NCI-H226 (cell line): ENCODE data around the gene GNAT1.
"Not testable (repeated sequence)": the region's sequence is repeated elsewhere in the genome, so short reads cannot be mapped to it uniquely, and the experiment has no call there.

ENCODE experiments used
- DNase-seq: peaks from one replicate; pipeline ENCODE4 v3.0.0-alpha.2; 2015

The GNAT1 gene

DNA sequence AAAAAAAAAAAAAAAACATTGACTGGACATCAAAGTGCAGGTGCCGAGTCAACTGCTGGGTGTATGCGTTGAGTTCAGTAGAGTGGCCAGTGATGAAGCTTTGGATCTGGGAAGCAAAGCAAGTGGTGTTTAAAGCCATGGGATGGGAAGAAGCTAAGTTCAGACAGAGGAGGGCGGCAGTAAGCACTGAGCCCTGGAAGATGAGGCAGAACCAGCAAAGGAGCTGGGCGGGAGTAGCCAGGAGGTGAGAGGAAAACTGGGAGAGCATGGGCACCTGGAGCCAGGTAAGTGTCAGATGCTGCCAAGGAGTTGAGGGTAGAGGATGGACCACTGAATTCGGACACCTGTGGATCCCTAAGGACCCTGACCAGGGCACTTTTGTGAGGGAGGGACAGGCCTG, 33.2 kb downstream of the GNAT1 start:
- DNase-seq: no peak

DNA sequence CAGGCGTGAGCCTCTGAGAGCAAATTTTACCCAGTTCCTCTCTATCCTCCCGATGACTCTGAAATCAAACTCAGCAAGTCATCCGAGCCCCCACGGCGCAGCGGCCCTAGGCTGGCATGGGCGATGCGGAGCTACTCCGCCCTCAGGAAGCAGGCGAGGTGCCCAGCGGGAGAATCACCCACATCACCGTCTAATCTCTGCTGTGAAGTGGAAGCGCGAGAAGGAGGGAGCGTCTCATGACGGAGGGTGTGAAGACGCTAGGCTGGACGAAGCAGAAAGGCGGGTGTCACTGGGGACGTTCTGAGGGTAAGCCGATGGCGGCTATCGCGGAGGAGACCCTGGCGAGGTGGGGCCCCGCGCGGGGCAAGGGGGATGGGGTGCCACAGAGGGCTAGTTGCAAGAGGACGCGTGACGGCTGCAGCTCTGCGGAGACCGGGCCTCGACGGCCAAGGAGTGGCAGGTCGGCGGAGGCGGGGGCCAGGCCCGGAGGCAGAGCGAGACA, 35.5 kb downstream of the GNAT1 start:
- DNase-seq: peak; percentile 28

DNA sequence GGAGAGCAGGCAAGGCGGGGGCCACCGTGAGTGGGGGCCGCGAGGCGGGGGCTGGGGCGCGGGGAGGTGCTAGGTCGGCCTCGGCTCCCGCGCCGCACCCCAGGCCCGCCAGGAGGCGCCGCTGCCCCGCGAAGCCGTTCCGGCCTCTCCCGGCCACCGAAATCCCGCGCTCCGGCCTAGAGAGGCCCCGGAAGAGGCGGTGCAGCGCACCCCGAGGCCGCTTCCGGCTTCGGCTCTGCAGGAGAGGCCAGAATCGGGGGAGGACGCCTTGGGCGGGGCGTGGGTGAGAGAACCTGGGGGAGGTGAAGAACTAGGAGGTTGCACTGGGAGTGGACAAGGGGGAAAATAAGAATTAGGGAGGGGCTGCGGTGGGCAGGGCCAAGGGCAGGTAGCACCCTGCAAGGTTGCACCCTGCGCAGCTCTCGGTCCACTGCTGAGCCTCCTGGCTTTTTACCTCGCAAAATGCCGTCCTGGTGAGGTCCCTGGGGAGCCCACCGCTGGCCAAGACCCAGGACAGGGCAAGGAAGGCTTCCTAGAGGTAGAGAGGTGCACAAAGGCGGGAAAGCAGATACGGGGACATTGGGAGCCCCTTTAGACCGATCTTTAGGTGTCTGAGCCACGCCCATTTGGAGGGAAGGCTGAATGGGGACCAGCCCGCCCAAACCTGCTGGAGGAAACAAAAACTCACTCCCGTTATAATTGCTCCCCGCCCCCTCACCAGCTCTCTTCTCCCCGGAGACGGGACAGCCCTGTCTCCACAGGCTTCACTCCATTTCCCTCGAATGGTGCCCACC, 36.2 kb downstream of the GNAT1 start:
- peak; percentile 78 for DNase-seq

DNA sequence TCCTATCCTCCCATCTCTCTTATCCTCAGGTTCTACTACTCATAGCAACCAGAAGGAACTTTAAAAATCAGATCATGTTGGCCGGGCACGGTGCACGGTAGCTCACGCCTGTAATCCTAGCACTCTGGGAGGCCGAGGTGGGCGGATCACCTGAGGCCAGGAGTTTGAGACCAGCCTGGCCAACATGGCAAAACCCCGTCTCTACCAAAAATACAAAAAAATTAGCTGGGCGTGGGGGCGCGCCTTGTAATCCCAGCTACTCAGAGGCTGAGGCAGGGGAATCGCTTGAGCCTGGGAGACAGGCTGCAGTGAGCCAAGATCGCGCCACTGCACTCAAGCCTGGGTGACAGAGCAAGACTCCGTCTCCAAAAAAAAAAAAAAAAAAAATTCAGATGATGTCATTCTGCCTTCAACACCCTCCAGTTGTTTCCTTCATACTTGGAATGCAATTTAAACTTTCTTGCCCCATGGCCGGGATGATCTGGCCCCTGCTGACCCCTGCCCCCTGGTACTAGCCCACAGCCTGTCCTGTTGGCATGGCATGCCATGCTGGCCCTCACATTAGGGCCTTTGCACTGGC, 36.9 kb downstream of the GNAT1 start:
- not testable (repeated sequence) for DNase-seq

DNA sequence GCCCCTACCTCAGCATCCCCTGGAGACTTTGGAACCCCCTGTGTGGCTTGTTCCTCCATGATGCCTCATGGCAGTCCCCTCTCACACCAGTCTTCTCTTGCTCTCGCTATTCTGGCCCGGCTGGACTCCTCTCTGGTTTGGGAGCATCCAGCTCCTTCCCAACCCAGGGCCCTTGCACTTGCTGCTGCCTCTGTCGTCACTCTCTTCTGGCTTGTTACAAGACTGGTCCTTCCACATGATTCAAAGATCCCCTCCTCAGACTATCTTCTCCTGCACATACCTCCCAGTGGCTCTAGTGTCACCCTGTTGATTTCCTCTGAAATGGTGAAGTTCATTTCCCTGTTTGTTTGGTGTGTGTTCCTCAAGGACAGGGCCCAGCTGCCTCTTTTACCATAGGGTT, 38.1 kb downstream of the GNAT1 start:
- no peak for DNase-seq

DNA sequence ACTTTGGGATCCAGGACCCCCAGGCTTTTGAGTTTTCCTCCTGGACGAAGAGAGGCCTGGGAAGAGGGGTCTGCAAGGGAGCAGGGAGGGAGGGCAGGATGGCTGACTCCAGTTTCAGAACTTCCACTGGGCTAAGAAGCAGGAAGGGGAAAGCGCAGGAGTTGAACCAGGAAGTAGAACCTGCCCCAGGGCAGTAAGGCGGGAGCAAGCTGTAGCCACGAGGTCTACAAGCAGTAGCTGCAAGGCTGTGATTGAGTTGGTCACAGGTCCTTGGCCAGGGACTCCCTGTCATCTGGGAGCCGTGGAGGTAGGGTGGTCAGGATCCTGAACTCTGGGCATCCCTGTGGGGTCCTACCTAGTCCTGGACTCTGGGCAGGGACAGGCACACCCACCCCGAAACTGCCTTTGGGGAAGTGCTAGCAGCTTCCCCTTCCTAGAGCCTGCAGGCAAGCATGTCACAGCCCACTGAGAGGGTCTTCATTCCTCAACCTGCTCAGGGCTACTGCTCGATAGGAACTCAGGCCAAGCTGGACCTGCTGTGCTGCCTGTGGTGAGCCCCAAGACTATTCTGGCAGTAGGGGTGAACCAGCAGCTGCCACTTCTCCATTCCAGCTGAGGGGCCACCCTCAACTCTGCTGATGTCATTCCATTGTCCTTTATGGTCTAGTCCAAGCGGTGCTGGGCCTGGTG, 38.8 kb downstream of the GNAT1 start:
- DNase-seq: no peak

DNA sequence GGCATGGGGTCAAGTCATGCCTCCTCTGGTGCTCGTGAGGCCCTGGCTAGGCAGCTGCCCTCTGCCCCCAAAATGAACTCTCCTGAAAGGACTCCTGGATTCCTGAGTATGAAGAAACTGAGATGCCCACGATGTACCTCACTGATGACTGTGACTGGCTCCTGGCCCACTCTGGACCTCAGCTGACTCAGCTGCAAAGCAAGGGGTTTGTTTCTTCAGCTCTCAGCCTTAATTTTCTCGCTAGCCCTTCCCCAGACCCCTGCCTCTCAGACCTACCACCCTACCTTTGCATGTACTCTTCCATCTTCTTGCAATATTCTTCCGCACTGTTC, 39.4 kb downstream of the GNAT1 start:
- no peak for DNase-seq

DNA sequence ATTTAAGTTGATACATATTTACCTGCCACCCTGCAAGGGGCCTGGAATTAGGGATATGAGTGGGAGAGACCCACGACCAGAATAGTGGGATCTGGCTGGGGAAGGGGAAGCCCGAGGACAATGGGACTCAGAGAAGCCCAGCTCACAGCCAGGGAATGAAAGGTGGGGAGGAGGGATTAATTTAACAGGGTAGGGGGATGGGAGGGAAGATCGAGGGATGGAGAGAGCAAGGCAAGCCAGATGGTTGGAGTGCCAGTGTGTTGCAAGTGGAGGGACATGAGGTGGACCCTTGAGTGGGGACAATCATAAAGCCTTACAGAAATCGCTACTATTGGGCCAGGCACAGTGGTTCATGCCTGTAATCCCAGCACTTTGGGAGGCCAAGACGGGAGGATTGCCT, 40.2 kb downstream of the GNAT1 start:
- no peak for DNase-seq

DNA sequence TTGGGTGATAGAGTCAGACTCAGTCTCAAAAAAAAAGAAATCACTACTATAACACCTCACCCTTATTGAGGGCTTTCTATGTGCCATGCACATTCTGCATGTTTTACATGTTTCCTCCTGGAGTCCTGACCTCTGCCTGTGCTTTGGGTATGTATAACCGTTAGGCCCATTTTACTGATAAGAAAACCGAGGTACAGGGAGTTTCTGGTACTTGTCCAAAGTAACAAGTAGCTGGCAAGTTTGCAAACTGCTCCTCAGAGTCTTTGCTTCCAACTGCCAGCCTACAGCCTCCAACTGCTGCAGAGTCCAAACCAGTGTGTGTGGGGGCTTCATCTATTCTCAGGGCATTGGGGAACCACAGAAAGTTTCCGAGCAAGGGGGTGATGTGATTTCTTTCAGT, 40.9 kb downstream of the GNAT1 start:
- DNase-seq: no peak

DNA sequence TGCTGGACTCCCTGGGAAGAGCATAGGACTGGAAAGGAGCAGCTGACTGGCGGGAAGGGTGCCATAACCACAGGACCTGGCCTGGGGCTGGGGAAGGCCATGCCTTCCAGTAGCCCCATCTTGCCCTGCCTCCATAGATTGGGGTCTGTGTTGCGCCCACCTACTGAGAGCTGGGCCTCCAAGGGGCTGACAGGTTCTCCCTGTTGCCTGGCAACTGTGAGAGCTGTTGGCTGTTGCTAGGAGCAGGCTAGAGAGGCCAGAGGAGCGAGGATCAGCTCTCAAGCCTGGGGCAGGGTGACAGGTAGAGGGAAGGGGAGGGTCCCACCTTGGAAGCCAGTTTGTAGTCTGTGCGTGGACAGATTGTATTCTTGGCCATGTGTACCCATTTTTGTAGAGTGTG, 41.8 kb downstream of the GNAT1 start:
- no peak for DNase-seq

DNA sequence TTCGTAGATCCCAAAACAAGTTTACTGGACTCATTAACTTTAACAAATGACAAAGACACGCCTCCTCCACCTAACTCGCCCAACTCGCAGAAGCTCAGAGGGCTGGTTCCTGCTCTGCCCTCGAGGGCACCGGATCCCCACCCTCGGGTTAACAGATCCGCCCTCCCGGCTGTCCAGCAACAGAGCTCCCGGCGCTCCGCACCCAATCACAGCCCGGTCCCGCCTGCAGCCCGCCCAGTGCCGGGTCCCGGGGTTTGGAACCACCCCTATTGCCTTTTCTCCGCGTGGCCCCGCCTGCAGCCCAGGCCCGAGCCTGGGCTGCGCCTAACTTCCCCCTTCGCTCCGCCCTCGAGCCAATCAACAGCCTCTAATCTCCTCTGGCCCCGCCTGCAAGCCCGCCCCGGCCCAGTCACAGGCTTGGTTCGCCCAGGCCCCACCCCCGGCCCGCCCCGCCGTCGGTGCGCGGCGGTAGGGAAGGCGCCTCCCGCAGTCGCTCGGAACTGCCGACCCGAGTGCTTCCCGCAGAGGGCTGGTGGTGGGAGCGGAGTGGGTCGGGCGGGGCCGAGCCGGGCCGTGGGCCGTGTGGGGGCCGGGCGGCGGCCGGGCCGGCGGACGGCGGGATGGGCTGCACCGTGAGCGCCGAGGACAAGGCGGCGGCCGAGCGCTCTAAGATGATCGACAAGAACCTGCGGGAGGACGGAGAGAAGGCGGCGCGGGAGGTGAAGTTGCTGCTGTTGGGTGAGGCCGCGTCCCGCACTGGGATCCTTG, 44.5 kb downstream of the GNAT1 start, which contains the start of gene GNAI2:
GNAI2 (plus strand) TSS at position 489 of the 768 bp plus-strand sequence; CDS start at position 621, 132 bp downstream.
- DNase-seq: peak; percentile 86

DNA sequence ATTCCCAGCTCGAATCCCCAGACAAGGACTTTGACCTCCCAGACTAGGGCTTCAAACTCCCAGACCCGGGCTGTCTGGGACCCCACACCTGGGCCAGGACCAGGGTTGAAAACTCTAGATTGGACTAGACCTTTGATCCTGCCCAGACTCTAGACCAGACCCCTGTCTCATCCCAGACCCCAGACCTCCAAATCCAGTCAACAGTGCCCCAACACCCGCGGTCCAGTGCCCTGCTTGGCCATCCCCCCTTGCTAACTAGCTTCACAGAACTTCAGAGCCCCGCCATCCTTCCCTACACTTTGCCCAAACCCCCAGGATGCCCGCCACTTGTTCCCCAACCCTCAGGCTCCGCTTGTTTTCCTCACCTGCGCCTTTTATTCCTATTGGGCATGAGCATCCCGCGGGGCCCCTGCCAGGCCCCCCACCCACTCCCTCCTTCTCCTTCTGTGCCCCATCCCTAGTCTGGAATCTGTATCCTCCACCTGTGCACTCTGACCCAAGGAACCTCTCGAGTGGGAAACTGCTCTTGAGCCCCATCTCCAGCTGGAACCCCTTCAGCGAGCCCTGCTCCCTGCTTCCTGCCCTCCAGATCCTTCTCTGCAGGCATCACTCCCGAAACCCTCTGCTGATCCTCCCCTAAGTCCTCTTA, 45.2 kb downstream of the GNAT1 start:
- DNase-seq: no peak

DNA sequence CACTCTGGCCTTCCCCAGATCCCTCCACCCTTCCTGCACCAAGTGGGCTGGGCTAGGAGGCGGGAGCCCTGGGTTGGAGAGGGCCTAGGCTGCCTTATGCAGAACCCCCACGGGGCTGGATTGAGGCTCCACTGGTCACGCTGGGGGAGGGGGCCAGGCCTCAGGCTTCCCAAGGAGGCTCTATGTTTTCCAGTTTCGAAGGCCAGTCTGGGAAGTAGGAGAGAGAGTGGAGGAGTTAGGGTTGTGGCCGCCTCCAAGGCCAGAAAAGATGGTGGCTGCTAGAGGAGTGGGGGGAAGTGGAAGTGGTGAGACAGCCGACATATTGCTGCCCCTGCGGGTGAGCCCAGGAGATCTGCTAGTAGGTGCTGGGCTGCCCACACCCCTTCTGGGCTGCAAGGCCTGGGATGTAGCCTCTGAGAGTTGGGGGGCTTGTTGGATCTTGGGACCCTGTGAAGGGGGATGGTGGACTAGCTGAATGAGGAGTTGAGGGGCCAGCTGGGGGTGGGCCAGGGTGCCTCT, 45.8 kb downstream of the GNAT1 start:
- DNase-seq: no peak

DNA sequence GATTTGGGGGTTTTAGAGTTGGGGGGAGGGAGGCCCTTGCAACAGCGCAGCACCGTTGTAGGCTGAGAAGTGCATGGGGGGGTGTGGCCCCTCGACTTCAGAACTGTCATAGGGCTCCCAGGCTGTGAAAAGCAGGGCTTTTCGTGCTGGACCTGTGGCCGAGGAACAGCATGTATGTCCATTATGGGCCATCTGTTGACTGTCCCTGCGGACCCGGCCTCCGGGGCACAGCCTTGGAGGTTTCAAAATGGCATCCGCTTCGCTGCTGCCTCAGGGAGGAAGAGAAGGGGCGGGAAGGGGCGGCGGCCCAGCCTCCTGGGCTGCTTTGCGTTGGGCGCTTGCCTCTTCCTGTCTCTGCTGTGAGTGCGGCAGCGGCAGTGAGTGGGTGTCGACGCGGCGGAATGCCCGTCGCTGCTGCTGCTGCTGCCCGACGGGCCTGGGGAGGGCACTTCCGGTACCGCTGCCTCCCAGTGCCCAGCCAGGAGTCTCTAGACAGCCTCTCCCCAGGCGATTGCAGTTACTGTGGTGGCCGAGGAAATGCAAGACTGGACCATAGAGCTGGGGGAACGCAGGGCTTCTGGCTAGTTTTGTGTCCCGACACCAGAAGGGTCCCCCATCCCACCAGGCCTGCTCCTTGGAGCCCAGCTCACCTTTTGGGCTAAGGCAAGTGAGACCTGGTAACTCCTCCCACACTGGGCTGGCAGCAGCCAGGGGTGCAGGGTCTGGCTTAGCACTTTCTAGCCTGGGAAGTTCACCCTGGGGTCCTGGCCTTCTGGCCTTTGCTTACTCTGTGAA, 46.5 kb downstream of the GNAT1 start:
- peak; percentile 77 for DNase-seq

DNA sequence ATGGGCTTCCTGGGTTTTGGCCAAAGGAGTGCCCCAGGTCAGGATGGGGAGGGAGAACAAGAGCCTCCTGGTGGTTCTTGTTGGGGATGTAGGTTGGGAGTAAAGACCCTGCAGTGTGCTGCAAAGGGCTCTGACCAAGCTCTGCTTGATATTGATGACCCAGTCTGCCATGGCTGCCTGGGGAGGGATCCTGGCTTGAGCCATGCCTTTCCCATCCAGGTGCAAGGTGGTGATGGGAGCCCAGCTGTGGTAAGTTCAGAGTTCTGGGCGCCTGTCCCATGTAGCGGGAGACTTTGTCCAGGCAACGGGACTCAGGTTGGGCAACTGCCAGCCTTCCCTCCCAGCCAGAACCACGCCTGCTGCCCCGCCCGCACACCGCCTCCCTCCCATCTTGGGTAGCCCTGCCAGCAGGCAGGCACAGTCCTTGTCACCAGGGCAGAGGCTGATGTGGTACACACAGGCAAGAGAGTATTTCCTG, 47.2 kb downstream of the GNAT1 start:
- no peak for DNase-seq

DNA sequence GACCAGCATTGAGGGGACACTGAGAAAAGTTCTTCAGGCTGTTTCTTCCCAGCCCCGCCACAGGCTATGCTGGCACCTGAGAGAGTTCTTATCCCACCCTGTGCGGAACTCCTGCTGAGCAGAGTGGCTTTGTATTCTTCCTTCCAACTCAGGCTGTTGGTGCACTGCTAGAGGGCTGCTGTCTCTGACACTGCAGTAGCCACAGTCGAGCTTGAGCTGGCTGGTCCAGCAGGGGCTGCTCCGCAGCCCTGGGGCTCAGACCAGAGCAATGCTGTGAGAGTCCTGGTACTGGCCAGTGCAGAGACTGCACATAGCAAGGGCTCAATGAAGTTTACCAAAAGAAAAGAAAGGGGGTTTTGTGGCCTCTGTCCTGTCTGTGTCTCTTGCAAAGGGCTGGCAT, 48.2 kb downstream of the GNAT1 start:
- DNase-seq: no peak

DNA sequence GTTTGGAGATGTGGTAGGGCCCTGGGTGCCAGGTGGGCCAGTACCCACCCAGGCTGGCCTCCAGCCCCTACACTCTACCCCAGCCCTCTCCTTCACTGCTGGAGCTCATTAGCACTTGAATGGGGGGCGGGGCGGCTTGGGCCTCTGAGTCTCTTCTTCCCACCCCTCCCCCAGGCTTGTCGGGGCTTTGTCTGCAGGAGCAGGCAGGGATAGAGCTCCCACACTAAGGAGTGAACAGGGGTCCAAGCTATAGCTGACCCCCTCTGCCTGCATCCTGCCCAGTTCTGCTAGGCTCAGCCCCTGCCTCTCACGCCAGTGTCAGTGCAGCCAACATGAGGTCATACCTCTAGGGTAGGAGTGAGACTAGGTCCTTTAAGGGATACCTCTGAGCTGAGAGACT, 49.8 kb downstream of the GNAT1 start:
- no peak for DNase-seq

DNA sequence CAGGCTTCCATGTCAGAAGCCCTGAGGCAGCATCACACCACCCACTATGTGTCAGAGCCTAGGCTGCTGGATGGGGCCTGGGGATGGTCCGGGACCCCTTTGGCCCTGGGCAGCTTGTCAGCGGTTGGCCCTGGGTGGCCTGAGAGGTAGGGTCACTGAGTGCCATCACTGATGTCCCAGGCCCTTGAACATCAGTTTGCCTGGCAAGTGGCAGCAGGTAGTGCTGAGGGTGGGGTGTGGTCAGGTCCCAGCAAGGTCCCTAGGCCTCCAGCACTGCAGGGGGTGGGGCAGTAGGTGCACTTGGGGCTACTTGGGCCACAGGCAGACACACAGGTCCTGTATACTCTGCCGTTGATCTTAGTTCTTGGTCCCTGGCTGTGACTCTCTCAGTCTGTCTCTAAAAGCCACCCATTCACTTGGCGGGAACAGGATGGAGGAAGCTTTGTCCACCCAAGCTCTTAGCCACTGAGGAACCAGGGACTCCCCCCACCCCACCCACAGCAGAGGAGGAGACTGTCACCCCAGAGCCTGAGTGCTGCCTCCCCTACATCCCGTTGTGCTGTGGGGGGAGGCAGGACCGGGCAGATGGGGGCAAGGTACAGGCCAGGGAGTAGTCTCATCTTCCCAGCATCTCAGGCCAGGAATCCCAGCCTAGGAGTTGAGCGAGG, 50.4 kb downstream of the GNAT1 start:
- no peak for DNase-seq

DNA sequence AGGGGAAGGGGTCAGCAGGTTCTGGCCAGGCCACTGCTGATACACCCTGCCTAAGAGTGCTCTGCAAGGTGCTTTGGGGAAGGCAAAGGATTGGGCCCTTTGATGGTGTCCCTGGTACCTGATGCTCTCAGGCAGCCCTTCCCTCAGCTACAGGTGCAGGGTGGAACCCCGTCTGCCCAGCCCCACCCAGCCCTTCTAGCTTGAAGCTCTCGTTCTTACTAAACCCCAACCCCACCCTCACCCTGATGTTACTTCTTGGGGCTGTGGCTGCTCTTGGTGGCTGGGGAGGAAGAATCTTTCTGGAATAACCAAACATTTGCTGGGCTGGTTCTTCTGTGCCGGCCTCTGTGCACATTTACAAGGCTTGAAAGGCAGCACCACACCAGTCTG, 51.0 kb downstream of the GNAT1 start:
- DNase-seq: no peak

DNA sequence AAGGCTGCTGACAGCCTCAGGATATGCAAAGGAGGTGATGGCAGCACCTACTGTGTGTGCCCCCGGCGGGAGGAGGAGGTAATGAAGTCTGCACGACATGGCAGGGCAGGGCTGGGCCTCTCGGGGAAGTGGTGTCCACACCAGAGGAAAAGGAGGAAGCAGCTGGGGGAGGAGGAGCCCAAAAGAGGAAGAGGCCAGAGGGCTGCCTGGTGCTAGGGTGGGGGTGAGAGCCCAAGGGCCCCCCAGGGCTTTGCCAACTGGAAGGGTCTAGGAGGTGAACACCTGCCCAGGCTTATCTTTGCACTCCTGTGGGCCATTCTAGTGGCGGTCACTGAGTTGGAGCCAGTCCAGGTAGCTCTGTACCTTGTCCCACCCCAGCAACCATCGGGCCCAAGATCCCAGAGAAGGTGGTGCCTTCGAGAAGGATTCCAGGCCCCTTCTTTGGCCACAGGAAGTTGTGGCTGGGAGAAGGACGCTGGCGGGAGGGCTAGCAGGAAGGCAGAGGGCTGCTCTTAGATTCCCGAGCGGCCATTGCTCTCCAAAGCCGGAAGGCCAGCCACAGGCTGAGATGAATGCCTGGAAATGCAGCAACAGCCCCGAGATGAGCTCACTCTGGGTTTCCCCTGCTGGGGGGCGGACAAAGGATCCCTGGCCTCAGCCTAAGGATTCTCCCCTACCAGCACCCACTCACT, 51.6 kb downstream of the GNAT1 start:
- DNase-seq: peak; percentile 61
